Right lobe of liver (tissue), 4 donors: ENCODE measurements around the gene DHX9.

Source experiments
- POLR2A ChIP-seq: fragments of 450-650 bp; IDR thresholded peaks from one replicate; pipeline ENCODE4 v1.6.1; 2017; ENCODE audit warnings: antibody characterized with exemption, mild to moderate bottlenecking
- TF ChIP-seq, protein P1 (sequence below), 4 donors: fragments of 200-600 bp in 3 of 4; fragments of 450-650 bp in 1 of 4; IDR thresholded peaks; one replicate each; pipeline versions ENCODE4 v1.5.1 to v1.8.0; 2016 to 2022; ENCODE audit warnings: antibody characterized with exemption in 4 of 4, mild to moderate bottlenecking in 2 of 4
- donor health status: DM: no; HTN: no; CAD: no.
- donor health status: DM: no; HTN: no; CAD: no.
- donor health status: DM: no; HTN: yes; CAD: no.

DNA sequence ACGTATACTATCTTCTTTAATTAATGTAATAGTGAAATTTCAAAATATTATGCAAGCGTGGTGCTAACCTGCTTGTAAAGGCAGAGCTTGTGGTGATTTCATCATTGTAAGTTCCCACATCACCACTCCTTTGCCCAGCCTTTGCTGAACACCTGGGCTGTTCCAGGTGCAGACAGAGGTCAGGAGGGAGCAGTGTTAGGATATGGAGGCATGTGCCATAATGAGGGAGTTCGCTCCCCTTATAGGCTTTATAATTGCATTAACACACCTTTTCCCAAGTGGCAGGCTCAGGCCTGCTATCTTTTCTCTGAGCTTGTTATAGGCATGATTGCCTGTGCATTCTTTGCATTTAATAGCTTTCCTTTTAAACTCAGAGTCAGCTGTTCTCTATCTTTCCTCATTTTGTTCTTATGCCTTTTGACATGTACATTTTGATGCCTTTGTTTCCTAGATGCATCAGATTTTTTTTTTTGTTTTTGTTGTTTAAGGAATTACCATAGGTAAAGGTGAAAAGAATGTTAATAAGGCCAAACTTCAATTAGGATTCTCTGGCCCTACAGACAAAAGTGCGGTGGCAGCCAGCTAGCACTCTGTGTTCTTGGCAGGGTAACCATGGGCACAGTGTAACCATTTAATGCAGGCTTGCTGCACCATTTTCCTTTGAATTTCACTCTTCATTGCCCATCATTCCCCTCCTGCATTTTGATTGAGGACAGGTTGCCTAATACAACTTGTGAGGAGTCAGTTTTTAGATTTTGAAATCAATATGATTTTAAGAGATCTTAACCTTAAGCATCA lies 36.9 kb upstream of the DHX9 start:
- TF ChIP-seq, protein P1, sequence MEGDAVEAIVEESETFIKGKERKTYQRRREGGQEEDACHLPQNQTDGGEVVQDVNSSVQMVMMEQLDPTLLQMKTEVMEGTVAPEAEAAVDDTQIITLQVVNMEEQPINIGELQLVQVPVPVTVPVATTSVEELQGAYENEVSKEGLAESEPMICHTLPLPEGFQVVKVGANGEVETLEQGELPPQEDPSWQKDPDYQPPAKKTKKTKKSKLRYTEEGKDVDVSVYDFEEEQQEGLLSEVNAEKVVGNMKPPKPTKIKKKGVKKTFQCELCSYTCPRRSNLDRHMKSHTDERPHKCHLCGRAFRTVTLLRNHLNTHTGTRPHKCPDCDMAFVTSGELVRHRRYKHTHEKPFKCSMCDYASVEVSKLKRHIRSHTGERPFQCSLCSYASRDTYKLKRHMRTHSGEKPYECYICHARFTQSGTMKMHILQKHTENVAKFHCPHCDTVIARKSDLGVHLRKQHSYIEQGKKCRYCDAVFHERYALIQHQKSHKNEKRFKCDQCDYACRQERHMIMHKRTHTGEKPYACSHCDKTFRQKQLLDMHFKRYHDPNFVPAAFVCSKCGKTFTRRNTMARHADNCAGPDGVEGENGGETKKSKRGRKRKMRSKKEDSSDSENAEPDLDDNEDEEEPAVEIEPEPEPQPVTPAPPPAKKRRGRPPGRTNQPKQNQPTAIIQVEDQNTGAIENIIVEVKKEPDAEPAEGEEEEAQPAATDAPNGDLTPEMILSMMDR (IDR thresholded peaks at IDR 0.05), result no peak
- no peak for TF ChIP-seq POLR2A
